SJCRH30 (cell line): ENCODE results near the gene MAN2C1. TPM values are rescaled to one million over a fixed set of nuclear protein-coding genes. Genes with fewer than 3 reads are reported as not detected.
"Not testable (repeated sequence)": the region's sequence is repeated elsewhere in the genome, so short reads cannot be mapped to it uniquely, and the experiment has no call there.

Experiments
- DNase-seq, 2 experiments: peaks; one replicate each; pipeline ENCODE4 v3.0.0-alpha.2; 2015 to 2020
- H3K27ac ChIP-seq: fragments of 250-450 bp; sonication (Bioruptor Pico); 2 replicates; pipeline ENCODE4 v1.5.1; 2020; ENCODE audit warnings: mild to moderate bottlenecking, moderate library complexity
- H3K27me3 ChIP-seq: fragments of 250-450 bp; sonication (Bioruptor Pico); 2 replicates; pipeline ENCODE4 v1.5.1; 2020; ENCODE audit warnings: mild to moderate bottlenecking, moderate library complexity
- H3K36me3 ChIP-seq: fragments of 250-450 bp; sonication (Bioruptor Pico); 2 replicates; pipeline ENCODE4 v1.5.1; 2020; ENCODE audit warnings: mild to moderate bottlenecking, moderate library complexity
- H3K4me1 ChIP-seq: fragments of 250-450 bp; sonication (Bioruptor Pico); 2 replicates; pipeline ENCODE4 v1.5.1; 2020; ENCODE audit warnings: mild to moderate bottlenecking, moderate library complexity
- H3K4me3 ChIP-seq: fragments of 250-450 bp; sonication (Bioruptor Pico); 2 replicates; pipeline ENCODE4 v1.5.1; 2020; ENCODE audit warnings: mild to moderate bottlenecking, moderate library complexity
- H3K9me3 ChIP-seq: fragments of 250-450 bp; sonication (Bioruptor Pico); replicated peaks from 2 replicates; pipeline ENCODE4 v1.5.1; 2020; ENCODE audit warnings: mild to moderate bottlenecking, moderate library complexity
- total RNA-seq: library from RNA; depleted of rRNA; stranded (reverse); fragments of >200 nt; shearing (Covaris generic); gene quantifications from 2 replicates; pipeline ENCODE4 v1.2.3, GENCODE V29; 2014

MAN2C1 gene
- total RNA-seq, 1 experiment from 2014 or later, result 50.3 TPM

GRCh38 chr15:75356006-75356405 lies 12.4 kb downstream of the MAN2C1 start:
- H3K27me3 ChIP-seq, result no peaks in the 10 kb centered on the region
- DNase-seq, result no peak
- no peaks in the 10 kb centered on the region; the same call in 1 of the 2 replicates for H3K36me3 ChIP-seq
- H3K9me3 ChIP-seq, result no peaks in the 10 kb centered on the region
- no peak overlapping the region for H3K27ac ChIP-seq
- H3K4me3 ChIP-seq, result no peak overlapping the region
- H3K4me1 ChIP-seq, result no peaks in the 10 kb centered on the region

DNA sequence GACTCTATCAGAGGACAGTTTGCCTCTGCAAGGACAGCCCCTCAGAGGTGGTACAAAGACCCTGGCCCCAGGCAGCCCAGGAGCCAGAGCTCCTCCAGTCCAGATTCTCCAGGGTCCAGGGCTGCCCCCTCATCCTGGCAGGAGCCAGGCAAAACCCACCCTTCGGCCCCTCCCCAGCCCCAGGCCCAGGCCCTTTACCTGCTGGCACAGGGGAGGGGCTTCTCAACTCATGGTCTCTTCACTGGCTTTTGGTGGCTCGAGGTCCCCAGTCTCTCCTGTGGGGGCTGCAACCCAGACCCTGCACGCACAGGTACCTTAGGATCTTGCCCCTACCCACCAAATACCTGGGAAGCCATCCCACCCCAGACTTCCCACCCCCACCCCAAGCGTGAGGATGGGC lies 13.0 kb downstream of the MAN2C1 start:
- H3K27ac ChIP-seq, result no peak overlapping the region
- H3K36me3 ChIP-seq, result no peaks in the 10 kb centered on the region; the same call in 1 of the 2 replicates
- DNase-seq, result no peak
- H3K4me1 ChIP-seq, result no peaks in the 10 kb centered on the region
- H3K4me3 ChIP-seq, result no peak overlapping the region
- no peaks in the 10 kb centered on the region for H3K9me3 ChIP-seq
- no peaks in the 10 kb centered on the region for H3K27me3 ChIP-seq

GRCh38 chr15:75354454-75354853 lies 14.0 kb downstream of the MAN2C1 start:
- Histone ChIP-seq H3K27me3 (no peaks in the 10 kb centered on the region), H3K27ac (no peak overlapping the region), H3K4me3 (no peak overlapping the region), H3K36me3 (no peaks in the 10 kb centered on the region), H3K4me1 (no peaks in the 10 kb centered on the region), H3K9me3 (no peaks in the 10 kb centered on the region)
- no peak for DNase-seq

- H3K4me3 ChIP-seq, result no peak overlapping the region
- no peaks in the 10 kb centered on the region for H3K9me3 ChIP-seq
- no peak for DNase-seq
- H3K27ac ChIP-seq, result no peak overlapping the region
- peaks cover 2% of the 10 kb centered on the region; the same call in 1 of the 2 replicates for H3K4me1 ChIP-seq
- H3K27me3 ChIP-seq, result no peaks in the 10 kb centered on the region
- H3K36me3 ChIP-seq, result no peaks in the 10 kb centered on the region
Observed at GRCh38 chr15:75353604-75354003, 14.8 kb downstream of the MAN2C1 start.

- DNase-seq, result no peak
- peaks cover 2% of the 10 kb centered on the region; the same call in 1 of the 2 replicates for H3K4me1 ChIP-seq
- no peaks in the 10 kb centered on the region for H3K36me3 ChIP-seq
- H3K4me3 ChIP-seq, result no peak overlapping the region
- H3K9me3 ChIP-seq, result no peaks in the 10 kb centered on the region
- H3K27ac ChIP-seq, result no peak overlapping the region
- no peaks in the 10 kb centered on the region for H3K27me3 ChIP-seq
Observed at GRCh38 chr15:75352186-75353080, 16.0 kb downstream of the MAN2C1 start.

DNA sequence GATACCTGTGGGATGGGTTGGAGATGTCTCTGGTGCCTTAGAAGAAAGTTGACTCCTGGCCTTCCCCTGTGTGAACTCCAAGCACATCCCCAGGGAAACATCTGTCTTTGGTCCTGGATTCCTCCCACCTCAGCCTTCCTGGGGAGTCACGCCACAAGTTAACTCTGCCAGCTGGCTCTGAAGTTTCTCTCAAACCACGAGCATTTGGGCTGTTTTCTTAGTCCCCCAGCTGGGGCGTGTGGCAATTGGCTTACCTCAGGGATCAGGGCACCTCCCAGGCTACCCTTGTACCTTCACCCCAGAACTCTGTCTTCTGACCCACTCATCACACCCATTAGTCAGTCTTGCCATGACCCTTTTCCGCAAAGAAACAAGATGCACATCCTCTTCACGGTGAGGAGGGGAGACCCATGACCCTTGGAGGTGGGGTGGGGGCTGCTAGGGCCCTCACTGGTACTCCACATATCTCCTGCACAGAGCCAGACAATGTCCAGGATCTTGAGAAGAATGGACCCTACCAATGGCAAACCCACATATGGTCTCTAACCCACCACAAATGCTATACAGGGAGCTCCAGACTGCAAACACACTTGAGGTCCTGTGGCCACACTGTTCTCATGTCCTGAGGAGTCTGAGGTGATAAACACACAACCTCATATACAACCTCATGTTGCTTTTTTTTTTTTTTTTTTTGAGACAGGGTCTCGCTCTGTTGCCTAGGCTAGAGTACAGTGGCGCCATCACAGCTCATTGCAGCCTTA lies 17.6 kb downstream of the MAN2C1 start:
- Histone ChIP-seq H3K27me3 (no peaks in the 10 kb centered on the region; the same call in 1 of the 2 replicates), H3K4me1 (peaks cover 2% of the 10 kb centered on the region; the same call in 1 of the 2 replicates), H3K4me3 (no peak overlapping the region), H3K27ac (no peak overlapping the region), H3K36me3 (no peaks in the 10 kb centered on the region), H3K9me3 (no peaks in the 10 kb centered on the region)
- no peak for DNase-seq

DNA sequence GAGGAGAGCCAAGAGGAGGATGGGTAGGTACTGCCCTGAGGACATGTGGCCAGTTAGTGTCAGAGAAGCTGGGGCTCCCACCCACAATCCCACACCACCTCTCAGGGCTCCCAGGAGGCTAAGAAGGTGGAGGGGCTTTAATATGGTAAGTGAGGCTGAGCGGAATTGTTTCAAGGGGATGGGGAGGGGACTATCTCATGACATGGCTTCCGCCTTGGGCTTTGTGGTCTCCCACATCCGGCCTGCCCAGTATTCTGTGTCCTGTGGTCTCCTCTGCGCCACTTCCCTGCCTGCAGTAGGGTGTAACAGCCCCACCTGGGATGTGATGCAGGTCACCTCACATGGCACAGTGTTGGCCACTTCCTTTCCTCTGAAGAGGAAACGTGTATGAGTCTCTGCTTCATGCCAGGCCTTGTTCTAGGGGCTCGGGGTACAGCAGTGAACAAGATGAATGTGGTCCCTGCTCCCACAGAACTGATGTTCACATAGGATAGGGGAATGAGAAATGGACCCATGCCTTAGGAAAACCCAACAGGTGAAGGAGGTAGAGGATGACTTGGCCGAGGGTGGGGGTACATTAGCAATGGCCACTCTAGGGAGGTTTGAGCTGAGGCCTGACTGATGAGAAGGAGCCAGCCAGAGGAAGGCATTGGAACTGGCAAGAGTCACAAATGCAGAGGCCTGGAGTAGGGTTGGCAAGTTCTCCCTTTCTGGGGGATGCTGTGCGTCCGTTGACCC lies 18.4 kb downstream of the MAN2C1 start:
- Histone ChIP-seq H3K4me3 (no peak overlapping the region), H3K4me1 (peaks cover 2% of the 10 kb centered on the region; the same call in 1 of the 2 replicates), H3K36me3 (no peaks in the 10 kb centered on the region), H3K27me3 (no peaks in the 10 kb centered on the region; the same call in 1 of the 2 replicates), H3K9me3 (no peaks in the 10 kb centered on the region), H3K27ac (no peak overlapping the region)
- DNase-seq, result no peak

DNA sequence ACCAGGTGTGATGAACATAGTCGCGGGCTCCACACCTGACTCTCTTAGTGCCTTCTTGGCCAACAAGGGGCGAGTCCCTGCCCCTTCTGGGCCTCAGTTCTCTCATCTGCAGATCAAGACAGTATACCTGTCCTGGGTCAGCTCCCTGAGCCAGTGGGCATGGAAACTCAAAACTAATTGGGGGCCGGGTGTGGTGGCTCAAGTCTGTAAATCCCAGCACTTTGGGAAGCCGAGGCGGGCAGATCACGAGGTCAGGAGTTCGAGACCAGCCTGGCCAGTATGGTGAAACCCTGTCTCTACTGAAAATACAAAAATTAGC lies 19.1 kb downstream of the MAN2C1 start:
- H3K4me3 ChIP-seq, H3K4me1 ChIP-seq, H3K36me3 ChIP-seq, DNase-seq, H3K27me3 ChIP-seq, H3K27ac ChIP-seq, H3K9me3 ChIP-seq: not testable (repeated sequence)

GRCh38 chr15:75348562-75349350 lies 19.7 kb downstream of the MAN2C1 start:
- Histone ChIP-seq H3K4me3 (peak overlapping the region; percentile 55), H3K4me1 (peaks cover 2% of the 10 kb centered on the region; the same call in 1 of the 2 replicates), H3K27me3 (no peaks in the 10 kb centered on the region; the same call in 1 of the 2 replicates), H3K36me3 (no peaks in the 10 kb centered on the region), H3K9me3 (no peaks in the 10 kb centered on the region), H3K27ac (no peak overlapping the region)
- peak; percentile 47 to 59 for DNase-seq

- H3K9me3 ChIP-seq, result no peaks in the 10 kb centered on the region
- H3K27ac ChIP-seq, result no peak overlapping the region
- H3K27me3 ChIP-seq, result no peaks in the 10 kb centered on the region; the same call in 1 of the 2 replicates
- H3K36me3 ChIP-seq, result no peaks in the 10 kb centered on the region
- H3K4me1 ChIP-seq, result peaks cover 2% of the 10 kb centered on the region; the same call in 1 of the 2 replicates
- no peak for DNase-seq
- H3K4me3 ChIP-seq, result peak overlapping the region; percentile 55
Observed at GRCh38 chr15:75348034-75348561, 20.3 kb downstream of the MAN2C1 start.

DNA sequence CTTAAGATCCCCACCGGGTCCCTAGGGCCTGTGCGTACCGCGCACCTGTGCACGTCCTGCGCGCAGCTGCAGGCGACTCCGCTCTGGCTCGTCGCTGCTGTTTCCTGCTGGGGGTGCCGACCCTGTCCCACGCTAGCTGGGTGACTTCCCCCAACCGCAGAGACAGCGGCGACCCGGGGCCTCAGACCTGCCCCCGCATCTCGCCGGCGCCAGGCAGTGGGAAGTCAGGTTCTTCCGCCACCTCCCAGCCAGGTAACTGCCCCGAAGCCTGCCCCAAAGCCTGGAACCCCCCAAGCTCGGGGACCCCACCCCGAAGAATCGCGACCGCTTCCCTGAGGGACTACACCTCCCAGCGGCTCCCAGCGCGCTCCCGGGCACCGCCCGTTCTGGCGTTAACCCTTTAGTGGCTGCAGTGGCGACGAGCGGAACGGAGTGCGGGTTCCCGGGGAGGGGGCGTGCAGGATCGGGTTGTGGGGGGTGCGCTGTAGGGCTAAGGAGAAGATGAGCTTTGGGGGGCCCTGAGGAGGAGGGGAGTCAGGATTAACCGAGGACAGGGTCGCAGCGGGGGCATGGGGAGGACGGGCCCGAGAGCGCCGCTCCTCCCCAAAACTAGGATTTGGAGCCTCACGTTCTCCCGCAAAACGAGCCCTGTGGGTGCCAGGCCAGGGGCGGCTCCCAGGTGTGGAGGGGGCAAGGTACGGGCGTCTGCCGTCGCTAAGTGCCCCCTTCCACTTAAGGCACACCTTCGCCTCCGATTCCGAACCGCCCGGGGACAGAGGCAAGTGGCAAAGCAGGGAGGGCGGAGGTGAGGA lies 21.0 kb downstream of the MAN2C1 start:
- DNase-seq, result peak; percentile 42 to 47
- Histone ChIP-seq H3K4me1 (peaks cover 2% of the 10 kb centered on the region; the same call in 1 of the 2 replicates), H3K36me3 (no peaks in the 10 kb centered on the region)

DNA sequence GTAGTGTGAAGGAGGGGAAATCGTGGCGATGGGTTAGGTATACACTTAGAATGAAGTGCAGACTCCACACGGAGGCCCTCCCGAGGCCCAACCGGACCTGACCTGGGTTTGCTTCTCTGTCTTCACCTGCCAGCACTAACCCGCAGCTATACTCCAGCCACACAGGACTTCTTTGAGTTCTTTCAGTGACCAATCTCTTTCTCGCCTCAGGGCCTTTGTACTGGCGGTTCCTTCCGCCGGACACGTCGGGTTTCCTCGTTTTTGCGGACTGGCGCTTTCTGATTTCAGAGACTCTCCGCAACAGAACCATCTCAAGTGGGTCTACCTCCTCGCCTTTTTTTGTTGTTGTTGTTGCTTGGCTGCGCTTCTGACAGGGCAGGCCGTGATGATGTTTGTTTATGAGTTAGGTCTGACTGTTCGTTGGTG lies 21.6 kb downstream of the MAN2C1 start, which contains the start of gene NEIL1:
NEIL1 (plus strand) TSS at position 244 of the 426 bp plus-strand sequence. CDS start 1,867 bp downstream, outside the sequence.
- Histone ChIP-seq H3K27ac (no peak within 1 kb of the TSS), H3K4me1 (peaks cover 2% of the 10 kb centered on the region; the same call in 1 of the 2 replicates), H3K9me3 (no peaks in the 10 kb centered on the region), H3K4me3 (peak within 1 kb of the TSS; percentile 55), H3K36me3 (no peaks in the 10 kb centered on the region), H3K27me3 (no peaks in the 10 kb centered on the region; the same call in 1 of the 2 replicates)
- DNase-seq, result no peak

More for the DNA sequence above, 21.0 kb downstream of the MAN2C1 start:
- Histone ChIP-seq H3K27me3 (no peaks in the 10 kb centered on the region; the same call in 1 of the 2 replicates), H3K27ac (no peak overlapping the region), H3K9me3 (no peaks in the 10 kb centered on the region), H3K4me3 (peak overlapping the region; percentile 55)

DNA sequence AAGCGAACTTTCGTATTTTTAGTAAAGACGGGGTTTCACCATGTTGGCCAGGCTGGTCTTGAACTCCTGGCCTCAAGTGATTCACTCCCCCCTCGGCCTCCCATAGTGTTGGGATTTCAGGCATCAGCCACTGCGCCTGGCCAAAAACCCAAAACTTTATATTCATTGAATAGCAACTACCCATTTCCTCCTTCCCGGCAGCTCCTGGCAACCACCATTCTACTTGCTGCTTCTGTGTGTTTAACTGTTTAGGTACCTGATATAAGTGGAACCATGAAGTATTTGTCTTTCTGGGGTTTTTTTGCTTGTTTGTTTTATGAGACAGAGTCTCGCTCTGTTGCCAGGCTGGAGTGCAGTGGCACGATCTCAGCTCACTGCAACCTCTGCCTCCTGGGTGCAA lies 24.5 kb downstream of the MAN2C1 start:
- not testable (repeated sequence) for H3K4me3 ChIP-seq, H3K27ac ChIP-seq, H3K4me1 ChIP-seq, H3K36me3 ChIP-seq, H3K9me3 ChIP-seq, DNase-seq, H3K27me3 ChIP-seq
